Measurements from ENCODE around the gene MOK.

GRCh38 chr14:102344485-102344884, 39.5 kb upstream of the MOK start:
- TF ChIP-seq ZNF274 (IDR thresholded peaks at IDR 0.05; ENCODE audit: low read depth, low read length) (no peak), YY1 (IDR thresholded peaks at IDR 0.05; ENCODE audit: insufficient read depth, insufficient read length) (no peak), SUZ12 (IDR thresholded peaks at IDR 0.05; ENCODE audit: extremely low read depth, insufficient read depth, insufficient read length) (no peak)
